Measurements from ENCODE around the gene PLD3. TPM values are rescaled to one million over a fixed set of nuclear protein-coding genes. Genes with fewer than 3 reads are reported as not detected.
A peak's percentile ranks its signal among the peaks of the same experiment; 100 is the strongest.

PLD3 gene
- total RNA-seq, 1 donor from 2014 or later: 353 TPM

GRCh38 chr19:40417643-40417981, 69.1 kb downstream of the PLD3 start:
- Mint-ChIP-seq H3K4me1 (ENCODE audit: low read depth) (peaks cover 6% of the 10 kb centered on the region), H3K36me3 (ENCODE audit: insufficient read depth) (no peaks in the 10 kb centered on the region), H3K9me3 (ENCODE audit: low read depth) (no peaks in the 10 kb centered on the region), H3K27me3 (peaks cover 5% of the 10 kb centered on the region), H3K27ac (no peak overlapping the region), H3K4me3 (ENCODE audit: low read depth) (no peak overlapping the region)
- DNase-seq (ENCODE audit: low spot score, unreplicated experiment): no peak
- TF ChIP-seq CTCF (IDR thresholded peaks at IDR 0.05; ENCODE audit: unreplicated experiment): no peak

- TF ChIP-seq CTCF (IDR thresholded peaks at IDR 0.05; ENCODE audit: unreplicated experiment): no peak
- no peak overlapping the region for H3K27ac Mint-ChIP-seq
Measured at GRCh38 chr19:40418040-40418439, 69.5 kb downstream of the PLD3 start.

DNA sequence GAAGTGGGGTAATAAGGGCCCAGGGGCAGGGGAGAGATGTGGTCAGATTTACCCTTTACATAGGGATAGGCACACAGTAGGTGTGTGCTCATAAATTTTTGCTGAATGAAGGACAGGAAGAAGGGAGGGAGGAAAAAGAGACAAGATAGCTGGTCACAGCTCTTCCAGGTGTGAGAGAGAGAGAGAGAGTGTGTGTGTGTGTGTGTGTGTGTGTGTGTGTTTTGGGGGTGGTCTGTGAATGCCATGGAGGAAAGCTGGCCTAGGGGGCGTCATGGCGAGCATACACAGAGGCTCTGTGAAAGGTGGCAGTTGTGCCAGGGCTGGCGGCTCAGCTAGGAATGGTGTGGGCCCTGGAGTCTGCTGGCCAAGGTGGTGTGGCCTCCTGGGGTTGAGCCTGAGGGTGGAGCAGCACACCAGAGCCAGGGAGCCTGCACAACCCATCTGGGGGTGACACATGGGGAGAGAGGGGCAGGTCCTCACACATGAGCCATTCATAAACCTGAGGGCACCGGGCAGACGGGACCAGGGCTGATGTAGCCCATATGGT, 70.6 kb downstream of the PLD3 start:
- no peak overlapping the region for H3K27ac Mint-ChIP-seq

More at GRCh38 chr19:40418040-40418439, 69.5 kb downstream of the PLD3 start:
- Mint-ChIP-seq H3K4me1 (ENCODE audit: low read depth) (peaks cover 6% of the 10 kb centered on the region), H3K4me3 (ENCODE audit: low read depth) (no peak overlapping the region), H3K9me3 (ENCODE audit: low read depth) (no peaks in the 10 kb centered on the region), H3K36me3 (ENCODE audit: insufficient read depth) (no peaks in the 10 kb centered on the region), H3K27me3 (peaks cover 5% of the 10 kb centered on the region)
- DNase-seq (ENCODE audit: low spot score, unreplicated experiment): no peak

DNA sequence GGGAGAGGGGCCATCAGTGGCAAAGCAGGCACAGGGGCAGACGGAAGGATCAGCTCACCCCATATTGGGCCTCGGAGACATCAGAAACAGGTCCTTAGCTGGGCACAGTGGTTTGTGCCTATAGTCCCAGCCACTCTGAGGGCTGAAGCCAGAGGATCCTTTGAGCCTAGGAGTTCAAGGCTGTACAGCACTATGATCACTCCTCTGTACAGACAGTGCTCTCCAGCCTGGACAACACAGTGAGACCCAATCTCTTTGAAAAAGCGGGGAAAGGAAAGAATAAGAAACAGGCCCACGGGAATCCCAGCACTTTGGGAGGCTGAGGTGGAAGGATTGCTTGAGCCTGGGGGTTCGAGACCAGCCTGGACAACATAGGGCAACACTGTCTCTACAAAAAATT, 71.3 kb downstream of the PLD3 start:
- H3K4me1 Mint-ChIP-seq (ENCODE audit: low read depth): peaks cover 9% of the 10 kb centered on the region
- H3K36me3 Mint-ChIP-seq (ENCODE audit: insufficient read depth): no peaks in the 10 kb centered on the region
- DNase-seq (ENCODE audit: low spot score, unreplicated experiment): no peak
- peaks cover 2% of the 10 kb centered on the region for H3K27me3 Mint-ChIP-seq
- H3K27ac Mint-ChIP-seq: no peak overlapping the region
- no peak overlapping the region for H3K4me3 Mint-ChIP-seq (ENCODE audit: low read depth)
- no peaks in the 10 kb centered on the region for H3K9me3 Mint-ChIP-seq (ENCODE audit: low read depth)
- no peak for TF ChIP-seq CTCF (IDR thresholded peaks at IDR 0.05; ENCODE audit: unreplicated experiment)

More for the DNA sequence above, 70.6 kb downstream of the PLD3 start:
- H3K27me3 Mint-ChIP-seq: peaks cover 2% of the 10 kb centered on the region
- peaks cover 5% of the 10 kb centered on the region for H3K4me1 Mint-ChIP-seq (ENCODE audit: low read depth)
- H3K9me3 Mint-ChIP-seq (ENCODE audit: low read depth): no peaks in the 10 kb centered on the region
- H3K36me3 Mint-ChIP-seq (ENCODE audit: insufficient read depth): no peaks in the 10 kb centered on the region
- DNase-seq (ENCODE audit: low spot score, unreplicated experiment): no peak
- no peak for TF ChIP-seq CTCF (IDR thresholded peaks at IDR 0.05; ENCODE audit: unreplicated experiment)
- no peak overlapping the region for H3K4me3 Mint-ChIP-seq (ENCODE audit: low read depth)

DNA sequence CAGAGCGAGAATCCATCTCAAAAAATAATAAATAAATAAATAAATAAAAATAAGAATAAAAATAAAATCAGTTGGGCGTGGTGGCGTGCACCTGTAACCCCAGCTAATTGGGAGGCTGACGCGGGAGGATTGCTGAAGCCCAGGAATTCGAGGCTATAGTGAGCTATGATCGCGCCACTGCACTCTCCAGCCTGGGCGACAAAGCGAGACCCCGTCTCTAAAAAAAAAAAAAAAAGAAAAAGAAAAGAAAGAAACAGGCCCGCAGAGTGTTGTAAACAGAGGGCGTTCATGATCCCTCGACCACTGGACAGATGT, 71.9 kb downstream of the PLD3 start:
- Mint-ChIP-seq H3K9me3 (ENCODE audit: low read depth) (no peaks in the 10 kb centered on the region), H3K4me1 (ENCODE audit: low read depth) (peaks cover 12% of the 10 kb centered on the region), H3K27me3 (peaks cover 2% of the 10 kb centered on the region), H3K4me3 (ENCODE audit: low read depth) (peak overlapping the region; percentile 71), H3K27ac (peak overlapping the region; percentile 97), H3K36me3 (ENCODE audit: insufficient read depth) (no peaks in the 10 kb centered on the region)
- no peak for TF ChIP-seq CTCF (IDR thresholded peaks at IDR 0.05; ENCODE audit: unreplicated experiment)
- DNase-seq (ENCODE audit: low spot score, unreplicated experiment): no peak

Measured in progenitor cell of endocrine pancreas (in vitro differentiated cells).